HEK293 (cell line): Measurements from ENCODE around the gene ALDH7A1.

Source experiments
- CTCF ChIA-PET: fragments of 350-600 bp; formaldehyde crosslinking; extraction: SDS; loops from one replicate; lab custom pipeline; 2021; ENCODE audit warnings: antibody characterized with exemption; lab: Yijun Ruan, JAX
- POLR2A ChIA-PET: fragments of 300-600 bp; formaldehyde crosslinking; extraction: SDS; loops from one replicate; lab custom pipeline; 2020; ENCODE audit warnings: antibody characterized with exemption, inconsistent platforms; lab: Yijun Ruan, JAX
- H3K27ac ChIP-seq: fragments of 200-500 bp; sonication (Bioruptor generic); 2 replicates; pipeline ENCODE4 v1.5.1; 2014; ENCODE audit warnings: low read depth, low read length, control low read depth, inconsistent platforms; ENCODE audit errors: extremely low read depth
- H3K36me3 ChIP-seq, 2 experiments: fragments of 200-500 bp in 1 of 2; sonication (Bioruptor generic) in 1 of 2; 1 replicate in 1 of 2; 2 replicates in 1 of 2; pipeline ENCODE4 v1.5.1; 2014 to 2017; ENCODE audit warnings: inconsistent platforms in 2 of 2, low read length in 2 of 2; ENCODE audit not compliant: control insufficient read depth in 2 of 2, insufficient read depth in 1 of 2
- H3K4me1 ChIP-seq: fragments of 200-500 bp; sonication (Bioruptor generic); 2 replicates; pipeline ENCODE4 v1.5.1; 2014; ENCODE audit warnings: mild to moderate bottlenecking, low read length, inconsistent platforms; ENCODE audit not compliant: control insufficient read depth, insufficient read depth
- H3K4me3 ChIP-seq: 2 replicates; pipeline ENCODE4 v1.5.1; 2011; ENCODE audit warnings: low read depth, mild to moderate bottlenecking, control low read depth, low read length, moderate library complexity
- H3K9me3 ChIP-seq: fragments of 200-500 bp; sonication (Bioruptor generic); 2 replicates; pipeline ENCODE4 v1.5.1; 2014; ENCODE audit warnings: low read depth, low read length, inconsistent platforms; ENCODE audit not compliant: control insufficient read depth, insufficient read depth
- GLI4 ChIP-seq: fragments of 450-650 bp; formaldehyde crosslinking; IDR thresholded peaks from 2 replicates; pipeline ENCODE4 v1.5.1; 2016; ENCODE audit warnings: missing biosample characterization, missing genetic modification characterization
- KLF9 ChIP-seq: fragments of 450-650 bp; formaldehyde crosslinking; IDR thresholded peaks from 2 replicates; pipeline ENCODE4 v1.5.1; 2016; ENCODE audit warnings: missing biosample characterization, missing genetic modification characterization, low read depth
- ZBTB20 ChIP-seq: fragments of 450-650 bp; formaldehyde crosslinking; IDR thresholded peaks from 2 replicates; pipeline ENCODE4 v1.5.1; 2016; ENCODE audit warnings: missing biosample characterization, missing genetic modification characterization
- ZFP37 ChIP-seq: fragments of 450-650 bp; formaldehyde crosslinking; IDR thresholded peaks from 2 replicates; pipeline ENCODE4 v1.5.1; 2016; ENCODE audit warnings: missing biosample characterization, missing genetic modification characterization
- ZNF112 ChIP-seq: fragments of 450-650 bp; formaldehyde crosslinking; IDR thresholded peaks from 2 replicates; pipeline ENCODE4 v1.5.0; 2017; ENCODE audit warnings: missing biosample characterization, missing genetic modification characterization
- ZNF146 ChIP-seq: fragments of 450-650 bp; formaldehyde crosslinking; IDR thresholded peaks from 2 replicates; pipeline ENCODE4 v1.5.1; 2016; ENCODE audit warnings: missing biosample characterization, missing genetic modification characterization
- ZNF239 ChIP-seq: fragments of 450-650 bp; formaldehyde crosslinking; IDR thresholded peaks from 2 replicates; pipeline ENCODE4 v1.5.1; 2016; ENCODE audit warnings: missing biosample characterization, missing genetic modification characterization
- ZNF48 ChIP-seq: fragments of 450-650 bp; formaldehyde crosslinking; IDR thresholded peaks from 2 replicates; pipeline ENCODE4 v1.5.1; 2016; ENCODE audit warnings: missing biosample characterization, missing genetic modification characterization
- ZNF791 ChIP-seq: fragments of 450-650 bp; formaldehyde crosslinking; IDR thresholded peaks from 2 replicates; pipeline ENCODE4 v1.5.1; 2016; ENCODE audit warnings: missing biosample characterization, missing genetic modification characterization
- TF ChIP-seq, protein P1 (sequence below): fragments of 450-650 bp; formaldehyde crosslinking; IDR thresholded peaks from 2 replicates; pipeline ENCODE4 v1.5.1; 2016; ENCODE audit warnings: missing biosample characterization, missing genetic modification characterization, borderline replicate concordance
- TF ChIP-seq, protein P2 (sequence below): fragments of 450-650 bp; formaldehyde crosslinking; IDR thresholded peaks from 2 replicates; pipeline ENCODE4 v1.5.1; 2017; ENCODE audit warnings: missing biosample characterization, missing genetic modification characterization

ALDH7A1 gene

DNA sequence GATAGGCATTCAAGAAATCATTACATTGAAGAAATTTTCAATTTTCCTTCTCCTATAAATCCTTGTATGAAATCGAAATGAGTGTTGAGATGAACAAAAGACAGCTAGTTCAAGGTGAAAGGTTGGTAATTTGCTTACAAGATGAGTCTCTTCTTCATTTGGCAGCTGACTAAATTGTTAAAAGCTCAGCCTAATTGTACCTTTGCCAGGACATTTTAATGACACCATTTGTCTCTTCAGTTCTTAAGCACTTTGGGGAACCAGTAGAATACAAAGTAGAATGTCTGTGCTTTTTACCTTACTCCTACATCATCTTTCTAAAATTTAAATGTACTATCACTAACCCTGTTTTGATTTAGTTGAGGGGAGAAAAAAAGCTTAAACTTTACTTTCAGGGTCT lies 112.4 kb downstream of the ALDH7A1 start (continued):
- TF ChIP-seq, protein P1, sequence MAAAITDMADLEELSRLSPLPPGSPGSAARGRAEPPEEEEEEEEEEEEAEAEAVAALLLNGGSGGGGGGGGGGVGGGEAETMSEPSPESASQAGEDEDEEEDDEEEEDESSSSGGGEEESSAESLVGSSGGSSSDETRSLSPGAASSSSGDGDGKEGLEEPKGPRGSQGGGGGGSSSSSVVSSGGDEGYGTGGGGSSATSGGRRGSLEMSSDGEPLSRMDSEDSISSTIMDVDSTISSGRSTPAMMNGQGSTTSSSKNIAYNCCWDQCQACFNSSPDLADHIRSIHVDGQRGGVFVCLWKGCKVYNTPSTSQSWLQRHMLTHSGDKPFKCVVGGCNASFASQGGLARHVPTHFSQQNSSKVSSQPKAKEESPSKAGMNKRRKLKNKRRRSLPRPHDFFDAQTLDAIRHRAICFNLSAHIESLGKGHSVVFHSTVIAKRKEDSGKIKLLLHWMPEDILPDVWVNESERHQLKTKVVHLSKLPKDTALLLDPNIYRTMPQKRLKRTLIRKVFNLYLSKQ (tag by site-specific recombination) = no peak
- no peak for TF ChIP-seq ZNF239
- no peak for TF ChIP-seq ZNF112
- TF ChIP-seq GLI4 = no peak
- no peak for TF ChIP-seq ZNF791 (tag by site-specific recombination)
- TF ChIP-seq ZNF146 (tag by site-specific recombination) = no peak

DNA sequence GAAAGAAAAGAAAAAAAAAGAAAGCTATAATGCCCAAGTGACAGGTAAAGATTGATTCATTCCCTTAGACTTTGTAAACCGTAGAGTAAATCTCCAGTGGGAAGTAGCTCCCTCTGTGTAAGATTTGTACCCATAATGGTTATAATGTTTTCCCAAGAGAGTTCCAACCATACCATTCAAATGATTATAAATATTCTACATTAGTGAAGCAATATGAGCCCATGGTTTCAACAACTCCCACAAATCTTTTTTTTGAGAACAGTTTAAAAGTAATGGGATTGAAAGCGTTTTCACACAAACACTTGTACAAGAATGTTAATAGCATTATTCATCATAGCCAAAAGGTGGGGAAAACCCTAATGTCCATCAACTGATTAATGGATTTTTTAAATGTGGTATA lies 113.8 kb downstream of the ALDH7A1 start:
- no peak overlapping the region for H3K4me3 ChIP-seq
- POLR2A ChIA-PET = interaction anchor here (0.7 kb wide), 1 partner anchor 1347 kb away, joined by 4 read pairs; no protein-coding TSS in a partner anchor
- peaks cover 0 to 26% of the 10 kb centered on the region in 2 experiments; a peak in 2 of 3 replicates for H3K36me3 ChIP-seq
- no peaks in the 10 kb centered on the region for H3K4me1 ChIP-seq
- TF ChIP-seq ZBTB20 (tag by site-specific recombination) (no peak), ZNF48 (tag by site-specific recombination) (no peak), ZFP37 (tag by site-specific recombination) (no peak), KLF9 (tag by site-specific recombination) (no peak)
- TF ChIP-seq, protein P2, sequence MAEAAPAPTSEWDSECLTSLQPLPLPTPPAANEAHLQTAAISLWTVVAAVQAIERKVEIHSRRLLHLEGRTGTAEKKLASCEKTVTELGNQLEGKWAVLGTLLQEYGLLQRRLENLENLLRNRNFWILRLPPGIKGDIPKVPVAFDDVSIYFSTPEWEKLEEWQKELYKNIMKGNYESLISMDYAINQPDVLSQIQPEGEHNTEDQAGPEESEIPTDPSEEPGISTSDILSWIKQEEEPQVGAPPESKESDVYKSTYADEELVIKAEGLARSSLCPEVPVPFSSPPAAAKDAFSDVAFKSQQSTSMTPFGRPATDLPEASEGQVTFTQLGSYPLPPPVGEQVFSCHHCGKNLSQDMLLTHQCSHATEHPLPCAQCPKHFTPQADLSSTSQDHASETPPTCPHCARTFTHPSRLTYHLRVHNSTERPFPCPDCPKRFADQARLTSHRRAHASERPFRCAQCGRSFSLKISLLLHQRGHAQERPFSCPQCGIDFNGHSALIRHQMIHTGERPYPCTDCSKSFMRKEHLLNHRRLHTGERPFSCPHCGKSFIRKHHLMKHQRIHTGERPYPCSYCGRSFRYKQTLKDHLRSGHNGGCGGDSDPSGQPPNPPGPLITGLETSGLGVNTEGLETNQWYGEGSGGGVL (tag by site-specific recombination) = no peak
- TF ChIP-seq, all 188 proteins: peak for 0
- Histone ChIP-seq H3K9me3 (no peaks in the 10 kb centered on the region), H3K27ac (no peak overlapping the region)
- CTCF ChIA-PET = interaction anchor here (1.1 kb wide), 1 partner anchor 59 kb away, joined by 3 read pairs; no protein-coding TSS in a partner anchor
